ENCODE results near the gene MOXD1. TPM values are rescaled to one million over a fixed set of nuclear protein-coding genes. Genes with fewer than 3 reads are reported as not detected.

Gene MOXD1
- total RNA-seq, 1 experiment from 2014 or later = 1.0 TPM

- Histone ChIP-seq H3K9me2 (ENCODE audit: insufficient read depth) (no peaks in the 10 kb centered on the region), H3K79me2 (ENCODE audit: insufficient read depth, low read length) (no peaks in the 10 kb centered on the region), H3K27ac (ENCODE audit: low read depth, low read length) (no peak overlapping the region), H4K20me1 (ENCODE audit: insufficient read depth) (no peaks in the 10 kb centered on the region), H3K4me3 (replicated peaks in 1 of 2; ENCODE audit: low read depth in 1 of 2, low read length in 2 of 2) (no peak overlapping the region), H2AFZ (ENCODE audit: low read depth, low read length, poor library complexity, severe bottlenecking) (no peak overlapping the region), H3K4me1 (ENCODE audit: control insufficient read depth in 1 of 2, insufficient read depth in 2 of 2, low read length in 2 of 2) (no peaks in the 10 kb centered on the region), H3K4me2 (ENCODE audit: low read length) (no peak overlapping the region), H3K9ac (ENCODE audit: low read length) (no peak overlapping the region), H3K36me3 (ENCODE audit: control insufficient read depth in 1 of 2, insufficient read depth in 2 of 2, low read length in 2 of 2) (no peaks in the 10 kb centered on the region), H3K27me3 (ENCODE audit: insufficient read depth, low read length) (no peaks in the 10 kb centered on the region), H3K9me3 (ENCODE audit: control insufficient read depth in 1 of 2, insufficient read depth in 1 of 2, low read depth in 1 of 2, low read length in 2 of 2) (no peaks in the 10 kb centered on the region)
- intact Hi-C loops (cut with micrococcal nuclease) = no loop called here
- POLR2A ChIA-PET = interaction anchor here (0.6 kb wide), 1 partner anchor 516 kb away, joined by 4 read pairs; the partner anchor contains the start of gene SLC18B1
- CTCF ChIA-PET = interaction anchor here (0.9 to 1.4 kb wide), 2 partner anchors 15 to 110 kb away, joined by 3 read pairs; no protein-coding TSS in a partner anchor
- TF ChIP-seq ZNF274 (IDR thresholded peaks at IDR 0.05; ENCODE audit: low read depth, low read length) (no peak), EZH2phosphoT487 (IDR thresholded peaks at IDR 0.05; ENCODE audit: borderline replicate concordance) (no peak), FOSL1 (IDR thresholded peaks at IDR 0.05; ENCODE audit: low read depth) (no peak), RAD21 (IDR thresholded peaks at IDR 0.05; ENCODE audit: low read depth) (no peak), JUND (IDR thresholded peaks at IDR 0.05) (no peak), ELF1 (IDR thresholded peaks at IDR 0.05; ENCODE audit: borderline replicate concordance, low read depth) (no peak), YY1 (IDR thresholded peaks at IDR 0.05; ENCODE audit: extremely low read depth, insufficient replicate concordance, low read depth, low read length) (no peak), EGR1 (IDR thresholded peaks at IDR 0.05; ENCODE audit: low read depth) (no peak)
- TF ChIP-seq, protein P1, sequence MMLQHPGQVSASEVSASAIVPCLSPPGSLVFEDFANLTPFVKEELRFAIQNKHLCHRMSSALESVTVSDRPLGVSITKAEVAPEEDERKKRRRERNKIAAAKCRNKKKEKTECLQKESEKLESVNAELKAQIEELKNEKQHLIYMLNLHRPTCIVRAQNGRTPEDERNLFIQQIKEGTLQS (IDR thresholded peaks at IDR 0.05) = no peak
- BruUV-seq (replicated peaks) = no TSS peak
- DNase-seq (ENCODE audit: low read depth, low spot score) (no peak), ATAC-seq (no peak)
- RAD21 ChIA-PET (ENCODE audit: low non-redundant PET in 1 of 2, low total read pairs in 2 of 2, uncharacterized antibody in 2 of 2, unreplicated experiment in 2 of 2) = no interaction called here
These were observed 118.6 kb downstream of the MOXD1 start for GRCh38 chr6:132282696-132283095.

DNA sequence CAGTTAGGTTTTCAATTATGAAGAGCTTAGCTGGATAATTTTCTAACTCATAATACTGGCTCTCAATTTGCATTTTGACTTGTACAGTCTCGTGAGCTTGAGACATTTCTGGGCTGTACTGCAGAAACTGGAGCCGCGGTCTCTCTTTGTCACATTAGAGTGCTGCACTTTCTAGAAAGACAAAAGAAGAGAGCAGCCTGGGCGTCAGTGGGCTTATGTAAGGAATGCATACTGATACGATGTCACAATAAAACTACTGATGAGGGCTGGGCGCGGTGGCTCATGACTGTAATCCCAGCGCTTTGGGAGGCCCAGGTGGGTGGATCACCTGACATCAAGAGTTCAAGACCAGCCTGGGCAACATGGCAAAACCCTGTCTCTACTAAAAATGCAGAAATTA is 120.8 kb downstream of the MOXD1 start:
- H3K9ac ChIP-seq (ENCODE audit: low read length) = no peak overlapping the region
- no peak overlapping the region for H3K4me2 ChIP-seq (ENCODE audit: low read length)
- no peak overlapping the region for H2AFZ ChIP-seq (ENCODE audit: low read depth, low read length, poor library complexity, severe bottlenecking)
- H3K27ac ChIP-seq (ENCODE audit: low read depth, low read length) = no peak overlapping the region
- no TSS peak for BruUV-seq (replicated peaks)
- H3K4me3 ChIP-seq (replicated peaks in 1 of 2; ENCODE audit: low read depth in 1 of 2, low read length in 2 of 2) = no peak overlapping the region
- DNase-seq (ENCODE audit: low read depth, low spot score) (no peak), ATAC-seq (no peak)
- intact Hi-C loops (cut with micrococcal nuclease) = no loop called here
- H3K9me3 ChIP-seq (ENCODE audit: control insufficient read depth in 1 of 2, insufficient read depth in 1 of 2, low read depth in 1 of 2, low read length in 2 of 2) = no peaks in the 10 kb centered on the region
- no peaks in the 10 kb centered on the region for H4K20me1 ChIP-seq (ENCODE audit: insufficient read depth)
- H3K4me1 ChIP-seq (ENCODE audit: control insufficient read depth in 1 of 2, insufficient read depth in 2 of 2, low read length in 2 of 2) = no peaks in the 10 kb centered on the region
- H3K27me3 ChIP-seq (ENCODE audit: insufficient read depth, low read length) = no peaks in the 10 kb centered on the region
- H3K79me2 ChIP-seq (ENCODE audit: insufficient read depth, low read length) = no peaks in the 10 kb centered on the region
- no peaks in the 10 kb centered on the region for H3K9me2 ChIP-seq (ENCODE audit: insufficient read depth)
- no peaks in the 10 kb centered on the region for H3K36me3 ChIP-seq (ENCODE audit: control insufficient read depth in 1 of 2, insufficient read depth in 2 of 2, low read length in 2 of 2)
- CTCF ChIA-PET = interaction anchor here (0.6 to 3.4 kb wide), 47 partner anchors 9 to 683 kb away, joined by 3 to 83 read pairs (median 5); partner anchors contain the start of genes CCN2, SLC18B1 and STX7
- POLR2A ChIA-PET = interaction anchor here (0.8 kb wide), 1 partner anchor 9 kb away, joined by 3 read pairs; no protein-coding TSS in a partner anchor
- RAD21 ChIA-PET (ENCODE audit: low non-redundant PET in 1 of 2, low total read pairs in 2 of 2, uncharacterized antibody in 2 of 2, unreplicated experiment in 2 of 2) = interaction anchor here (0.7 to 1.6 kb wide), 5 partner anchors 8 to 355 kb away, joined by 3 to 10 read pairs (median 4); no protein-coding TSS in a partner anchor
- no peak for TF ChIP-seq ZFX (IDR thresholded peaks at IDR 0.05)
- TF ChIP-seq ELF1 (IDR thresholded peaks at IDR 0.05; ENCODE audit: borderline replicate concordance, low read depth) = no peak
- TF ChIP-seq JUND (IDR thresholded peaks at IDR 0.05) = no peak
- TF ChIP-seq EZH2 (IDR thresholded peaks at IDR 0.05) = no peak
- TF ChIP-seq POLR2A (IDR thresholded peaks at IDR 0.05; ENCODE audit: borderline replicate concordance, extremely low read depth, insufficient read depth, insufficient read length) = no peak
- TF ChIP-seq CBX3 (IDR thresholded peaks at IDR 0.05; ENCODE audit: low read depth) = no peak
- no peak for TF ChIP-seq ZNF274 (IDR thresholded peaks at IDR 0.05; ENCODE audit: low read depth, low read length)
- no peak for TF ChIP-seq ZBTB33 (IDR thresholded peaks at IDR 0.05; ENCODE audit: extremely low read depth, insufficient replicate concordance, low read length)
- TF ChIP-seq SRF (IDR thresholded peaks at IDR 0.05; ENCODE audit: low read depth) = no peak
- no peak for TF ChIP-seq EGR1 (IDR thresholded peaks at IDR 0.05; ENCODE audit: low read depth)
- no peak for TF ChIP-seq FOSL1 (IDR thresholded peaks at IDR 0.05; ENCODE audit: low read depth)
- TF ChIP-seq SIN3A (IDR thresholded peaks at IDR 0.05; ENCODE audit: low read depth) = no peak
- no peak for TF ChIP-seq YY1 (IDR thresholded peaks at IDR 0.05; ENCODE audit: extremely low read depth, insufficient replicate concordance, low read depth, low read length)
- no peak for TF ChIP-seq MAX (IDR thresholded peaks at IDR 0.05)
- TF ChIP-seq RAD21 (IDR thresholded peaks at IDR 0.05; ENCODE audit: low read depth) = no peak
- TF ChIP-seq SP1 (IDR thresholded peaks at IDR 0.05; ENCODE audit: low read depth) = no peak
- TF ChIP-seq, protein P1 (IDR thresholded peaks at IDR 0.05) = no peak
- no peak for TF ChIP-seq EZH2phosphoT487 (IDR thresholded peaks at IDR 0.05; ENCODE audit: borderline replicate concordance)
- no peak for TF ChIP-seq POLR2AphosphoS5 (IDR thresholded peaks at IDR 0.05; ENCODE audit: low read depth, low read length)

Data from HCT116 (cell line).